Smooth muscle cell of bladder (primary cell): ENCODE measurements around the gene VBP1. TPM values are rescaled to one million over a fixed set of nuclear protein-coding genes. Genes with fewer than 3 reads are reported as not detected.

Source experiments
- total RNA-seq: library from RNA; depleted of rRNA; stranded (reverse); fragments of >200 nt; gene quantifications from 2 replicates; pipeline ENCODE4 v1.2.3, GENCODE V29; 2014

The VBP1 gene, protein sequence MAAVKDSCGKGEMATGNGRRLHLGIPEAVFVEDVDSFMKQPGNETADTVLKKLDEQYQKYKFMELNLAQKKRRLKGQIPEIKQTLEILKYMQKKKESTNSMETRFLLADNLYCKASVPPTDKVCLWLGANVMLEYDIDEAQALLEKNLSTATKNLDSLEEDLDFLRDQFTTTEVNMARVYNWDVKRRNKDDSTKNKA
- total RNA-seq, result 42.4 and 47.6 TPM in 2 replicates

DNA sequence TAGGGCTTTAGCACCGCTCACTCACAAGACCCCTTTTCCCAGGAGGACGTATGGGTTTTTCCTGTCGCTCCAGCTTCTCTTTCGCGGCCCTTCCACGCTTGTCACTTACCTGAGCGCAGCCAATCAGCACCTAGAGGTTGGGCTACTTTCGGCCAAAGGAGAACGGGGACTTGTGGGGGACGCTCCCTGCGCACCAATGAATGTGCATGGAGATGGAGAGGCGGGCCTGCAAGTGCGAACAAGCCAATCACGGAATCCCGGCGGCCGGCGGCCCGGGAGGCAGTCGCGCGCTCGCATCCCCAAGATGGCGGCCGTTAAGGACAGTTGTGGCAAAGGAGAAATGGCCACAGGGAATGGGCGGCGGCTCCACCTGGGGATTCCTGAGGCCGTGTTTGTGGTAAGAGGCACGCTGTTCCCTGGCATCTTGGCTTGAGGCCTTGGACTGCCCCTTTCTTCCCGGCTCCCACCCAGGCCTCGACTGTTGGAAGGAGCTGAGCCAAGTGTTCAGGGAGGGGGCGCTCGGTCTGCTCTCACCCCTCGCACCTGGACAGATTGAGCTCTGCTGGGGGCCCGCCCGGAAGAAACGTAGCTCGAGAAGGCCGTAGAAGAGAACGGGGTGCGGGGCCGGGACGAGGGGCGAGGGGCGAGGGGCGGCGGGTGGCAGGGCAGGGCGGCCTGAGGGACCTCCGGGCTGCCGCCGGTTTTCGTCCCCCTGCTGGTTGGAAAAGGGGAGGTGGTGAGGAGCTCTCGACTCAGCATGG is at the start of gene VBP1:
Gene VBP1 (plus strand): TSS at position 282 of the 761 bp plus-strand sequence. CDS start 23 bp downstream, at position 305.

DNA sequence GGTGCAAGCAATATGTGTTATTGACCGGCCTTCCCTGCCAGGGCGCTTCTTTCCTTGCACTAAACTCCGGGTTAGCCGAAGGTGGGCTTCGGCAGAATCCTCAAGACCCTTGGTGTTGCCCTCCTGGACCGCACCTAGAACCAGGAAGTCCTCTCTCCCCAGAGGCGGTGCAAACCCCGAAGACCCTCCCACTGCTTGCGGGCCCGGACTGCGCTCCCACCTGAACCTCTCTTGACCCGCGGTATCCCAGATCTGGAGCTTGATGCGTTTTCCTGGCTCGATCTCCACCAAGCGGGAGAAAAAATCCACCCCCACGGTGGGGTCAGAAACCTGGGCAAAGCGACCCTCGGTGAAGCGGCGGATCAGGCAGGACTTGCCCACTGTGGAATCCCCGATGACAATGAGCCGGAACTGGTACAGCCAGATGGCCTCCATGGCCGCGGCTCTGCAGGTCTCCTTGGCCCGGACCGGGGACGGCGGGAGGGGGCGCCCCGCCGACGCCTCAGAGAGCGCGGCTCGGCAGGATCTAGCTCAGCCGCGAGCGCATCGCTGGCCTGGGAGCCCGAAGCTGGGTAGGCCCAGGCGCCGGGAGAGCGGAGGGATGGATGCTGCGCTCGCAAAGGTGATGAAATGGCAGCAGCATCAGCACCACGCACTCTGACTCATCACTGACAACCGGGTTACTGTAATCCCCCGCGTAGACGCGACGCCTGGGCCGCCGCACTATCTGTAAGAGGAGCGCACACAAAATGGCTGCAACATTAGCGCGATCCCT is 47.8 kb downstream of the VBP1 start, which contains the start of gene RAB39B:
Gene RAB39B (minus strand): TSS at position 638 of the 775 bp plus-strand sequence. CDS start 203 bp downstream, at position 435.

Other genes with a start within 250 kb of the VBP1 start
- 4.4 and 5.6 TPM in 2 replicates for gene F8, start 193.7 kb upstream of the VBP1 start, total RNA-seq
- gene FUNDC2, start 189.6 kb upstream of the VBP1 start, total RNA-seq, result 33.6 and 59.7 TPM in 2 replicates
- gene CMC4, start 145.3 kb upstream of the VBP1 start, total RNA-seq, result 5.4 and 9.1 TPM in 2 replicates
- gene MTCP1, start 145.3 kb upstream of the VBP1 start, total RNA-seq, result 24.9 and 25.3 TPM in 2 replicates
- 8.2 and 10.8 TPM in 2 replicates for gene BRCC3, start 145.0 kb upstream of the VBP1 start, total RNA-seq
- 0.83 and 0.85 TPM in 2 replicates for gene RAB39B, start 48.0 kb downstream of the VBP1 start, total RNA-seq
- 3.7 and 3.9 TPM in 2 replicates for gene CLIC2, start 118.2 kb downstream of the VBP1 start, total RNA-seq
- gene F8A2, start 165.6 kb downstream of the VBP1 start, total RNA-seq, result not detected in 2 replicates
- 0.55 and 1.3 TPM in 2 replicates for gene F8A3, start 242.2 kb downstream of the VBP1 start, total RNA-seq